Measurements from ENCODE around the gene ZNF528. TPM values are rescaled to one million over a fixed set of nuclear protein-coding genes. Genes with fewer than 3 reads are reported as not detected.
A peak's percentile ranks its signal among the peaks of the same experiment; 100 is the strongest.

ZNF528 gene
- polyA plus RNA-seq, 1 of the 3 experiments (the other 2 are of a cell fraction) = 14.0 TPM

DNA sequence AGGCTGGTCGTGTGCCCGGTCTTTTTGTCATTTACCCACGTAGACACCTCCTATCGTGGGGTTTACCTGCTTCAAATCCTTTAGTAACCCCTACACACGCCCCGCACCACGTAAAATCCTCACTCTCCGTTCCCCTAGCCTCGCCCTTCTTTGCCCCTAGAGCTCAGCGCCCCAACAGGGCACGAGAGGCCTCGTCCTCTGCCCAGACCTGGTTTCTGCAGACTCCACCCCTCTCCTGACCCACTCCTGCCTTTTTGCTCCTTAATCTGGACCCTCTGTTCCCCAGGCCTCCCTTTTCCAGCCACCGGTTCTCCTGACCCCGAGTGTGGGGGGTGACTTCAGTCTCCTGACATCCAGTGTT lies 412 bp downstream of the ZNF528 start:
- Histone ChIP-seq H3K79me2 (ENCODE audit: insufficient read depth) (no peaks in the 10 kb centered on the region), H3K27ac (ENCODE audit: low read depth in 2 of 2, low read length in 1 of 2) (peak overlapping the region; percentile 50 to 84; a peak in 3 of 4 replicates), H3F3A (replicated peaks; ENCODE audit: insufficient read depth) (no peaks in the 10 kb centered on the region), H3K27me3 (ENCODE audit: insufficient read depth) (no peaks in the 10 kb centered on the region), H4K20me1 (ENCODE audit: insufficient read depth) (no peaks in the 10 kb centered on the region), H3K9me2 (no peaks in the 10 kb centered on the region), H2AFZ (ENCODE audit: low read depth) (peak overlapping the region; percentile 92), H3K36me3 (replicated peaks in 1 of 2; ENCODE audit: control insufficient read depth in 1 of 2, insufficient read depth in 2 of 2, low read length in 1 of 2) (peaks cover 20 to 34% of the 10 kb centered on the region in 2 experiments), H3K9me3 (0 out of 2 replicates have a peak, but pooled peaks cover 4% of the 10 kb centered on the region), H3K4me3 (ENCODE audit: low read depth in 2 of 2, low read length in 1 of 2) (peak overlapping the region; percentile 69 to 74), H3K9ac (peak overlapping the region; percentile 64), H3K4me2 (peak overlapping the region; percentile 75), H3K4me1 (ENCODE audit: control insufficient read depth in 1 of 2, insufficient read depth in 2 of 2, low read depth in 1 of 2, low read length in 1 of 2) (peaks cover 0 to 5% of the 10 kb centered on the region in 2 experiments; a peak in 1 of 4 replicates)
- CTCF ChIA-PET = interaction anchor here (1.6 kb wide), 1 partner anchor 10 kb away, joined by 3 read pairs; no protein-coding TSS in a partner anchor
- TF ChIP-seq TCF12 (IDR thresholded peaks at IDR 0.05) (no peak), REST (IDR thresholded peaks at IDR 0.05; ENCODE audit: low read depth, low read length) (no peak), SIN3A (IDR thresholded peaks at IDR 0.05; ENCODE audit: borderline replicate concordance, low read depth, low read length) (no peak), RXRA (IDR thresholded peaks at IDR 0.05; ENCODE audit: borderline replicate concordance, low read depth) (no peak), PBX3 (IDR thresholded peaks at IDR 0.05) (no peak), CHD2 (IDR thresholded peaks at IDR 0.05; ENCODE audit: low read length, partially characterized antibody) (no peak)
- TF ChIP-seq, protein P1, sequence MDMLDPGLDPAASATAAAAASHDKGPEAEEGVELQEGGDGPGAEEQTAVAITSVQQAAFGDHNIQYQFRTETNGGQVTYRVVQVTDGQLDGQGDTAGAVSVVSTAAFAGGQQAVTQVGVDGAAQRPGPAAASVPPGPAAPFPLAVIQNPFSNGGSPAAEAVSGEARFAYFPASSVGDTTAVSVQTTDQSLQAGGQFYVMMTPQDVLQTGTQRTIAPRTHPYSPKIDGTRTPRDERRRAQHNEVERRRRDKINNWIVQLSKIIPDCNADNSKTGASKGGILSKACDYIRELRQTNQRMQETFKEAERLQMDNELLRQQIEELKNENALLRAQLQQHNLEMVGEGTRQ (IDR thresholded peaks at IDR 0.05; ENCODE audit: borderline replicate concordance, low read depth, low read length) = no peak
- TF ChIP-seq, protein P2, sequence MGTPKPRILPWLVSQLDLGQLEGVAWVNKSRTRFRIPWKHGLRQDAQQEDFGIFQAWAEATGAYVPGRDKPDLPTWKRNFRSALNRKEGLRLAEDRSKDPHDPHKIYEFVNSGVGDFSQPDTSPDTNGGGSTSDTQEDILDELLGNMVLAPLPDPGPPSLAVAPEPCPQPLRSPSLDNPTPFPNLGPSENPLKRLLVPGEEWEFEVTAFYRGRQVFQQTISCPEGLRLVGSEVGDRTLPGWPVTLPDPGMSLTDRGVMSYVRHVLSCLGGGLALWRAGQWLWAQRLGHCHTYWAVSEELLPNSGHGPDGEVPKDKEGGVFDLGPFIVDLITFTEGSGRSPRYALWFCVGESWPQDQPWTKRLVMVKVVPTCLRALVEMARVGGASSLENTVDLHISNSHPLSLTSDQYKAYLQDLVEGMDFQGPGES (IDR thresholded peaks at IDR 0.05; ENCODE audit: low read depth, low read length) = no peak
- TF ChIP-seq, protein P3, sequence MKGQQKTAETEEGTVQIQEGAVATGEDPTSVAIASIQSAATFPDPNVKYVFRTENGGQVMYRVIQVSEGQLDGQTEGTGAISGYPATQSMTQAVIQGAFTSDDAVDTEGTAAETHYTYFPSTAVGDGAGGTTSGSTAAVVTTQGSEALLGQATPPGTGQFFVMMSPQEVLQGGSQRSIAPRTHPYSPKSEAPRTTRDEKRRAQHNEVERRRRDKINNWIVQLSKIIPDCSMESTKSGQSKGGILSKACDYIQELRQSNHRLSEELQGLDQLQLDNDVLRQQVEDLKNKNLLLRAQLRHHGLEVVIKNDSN (IDR thresholded peaks at IDR 0.05; ENCODE audit: borderline replicate concordance, low read depth) = no peak
- POLR2A ChIA-PET = interaction anchor here (1.0 to 1.7 kb wide), 4 partner anchors 9 to 209 kb away, joined by 3 to 5 read pairs (median 4); partner anchors contain the start of genes PPP2R1A, ZNF610 and ZNF880
- WGBS (ENCODE audit: low lambda C conversion rate) = 4% methylated on average over 14 of the region's 14 CpGs
- DNase-seq = peak; percentile 64
